ENCODE data around the gene MOB3A. TPM values are rescaled to one million over a fixed set of nuclear protein-coding genes. Genes with fewer than 3 reads are reported as not detected.

The MOB3A gene
- total and polyA plus RNA-seq, 2 experiments from 2014 or later: 15.7 to 25.1 TPM

GRCh38 chr19:2041433-2041682, 54.8 kb downstream of the MOB3A start:
- H3K4me3 ChIP-seq: no peak overlapping the region
- peak; percentile 9 for DNase-seq (ENCODE audit: low spot score)
- H3K9me3 ChIP-seq (ENCODE audit: low read depth): no peaks in the 10 kb centered on the region
- H3K4me1 ChIP-seq (ENCODE audit: insufficient read depth): peaks cover 16% of the 10 kb centered on the region
- no peaks in the 10 kb centered on the region for H3K36me3 ChIP-seq (replicated peaks; ENCODE audit: insufficient read depth, low read depth)
- H2AFZ ChIP-seq: no peak overlapping the region
- no peak for TF ChIP-seq EZH2phosphoT487 (IDR thresholded peaks at IDR 0.05; ENCODE audit: low read depth, severe bottlenecking, unreplicated experiment)
- TF ChIP-seq EZH2 (IDR thresholded peaks at IDR 0.05; ENCODE audit: borderline replicate concordance): no peak
- TF ChIP-seq CTCF (IDR thresholded peaks at IDR 0.05; ENCODE audit: poor library complexity): no peak
- peaks cover 16% of the 10 kb centered on the region for H3K79me2 ChIP-seq
- peak overlapping the region; percentile 89 for H3K27ac ChIP-seq
- H3K27me3 ChIP-seq: no peaks in the 10 kb centered on the region
- H3K9me2 ChIP-seq (replicated peaks; ENCODE audit: insufficient read depth): no peaks in the 10 kb centered on the region
- H3K4me2 ChIP-seq: peak overlapping the region; percentile 71
- peaks cover 20% of the 10 kb centered on the region for H4K20me1 ChIP-seq (ENCODE audit: insufficient read depth, poor library complexity, severe bottlenecking)
- WGBS (ENCODE audit: low lambda C conversion rate, missing lambda C conversion rate): 100% methylated on average over 4 of the region's 6 CpGs

GRCh38 chr19:2040647-2041432, 55.3 kb downstream of the MOB3A start:
- peak overlapping the region; percentile 89 for H3K27ac ChIP-seq
- no peaks in the 10 kb centered on the region for H3K27me3 ChIP-seq
- H3K36me3 ChIP-seq (replicated peaks; ENCODE audit: insufficient read depth, low read depth): no peaks in the 10 kb centered on the region
- no peak overlapping the region for H3K4me3 ChIP-seq
- peaks cover 15% of the 10 kb centered on the region for H4K20me1 ChIP-seq (ENCODE audit: insufficient read depth, poor library complexity, severe bottlenecking)
- 96% methylated on average over 26 of the region's 28 CpGs for WGBS (ENCODE audit: low lambda C conversion rate, missing lambda C conversion rate)
- H3K79me2 ChIP-seq: peaks cover 10% of the 10 kb centered on the region
- H3K4me1 ChIP-seq (ENCODE audit: insufficient read depth): peaks cover 16% of the 10 kb centered on the region
- TF ChIP-seq EZH2 (IDR thresholded peaks at IDR 0.05; ENCODE audit: borderline replicate concordance) (no peak), EZH2phosphoT487 (IDR thresholded peaks at IDR 0.05; ENCODE audit: low read depth, severe bottlenecking, unreplicated experiment) (no peak), CTCF (IDR thresholded peaks at IDR 0.05; ENCODE audit: poor library complexity) (no peak)
- no peak for DNase-seq (ENCODE audit: low spot score)
- H3K9me3 ChIP-seq (ENCODE audit: low read depth): no peaks in the 10 kb centered on the region
- no peak overlapping the region for H2AFZ ChIP-seq
- peak overlapping the region; percentile 71 for H3K4me2 ChIP-seq
- no peaks in the 10 kb centered on the region for H3K9me2 ChIP-seq (replicated peaks; ENCODE audit: insufficient read depth)

- Histone ChIP-seq H3K36me3 (replicated peaks; ENCODE audit: insufficient read depth, low read depth) (no peaks in the 10 kb centered on the region), H3K9me3 (ENCODE audit: low read depth) (no peaks in the 10 kb centered on the region), H3K4me3 (no peak overlapping the region), H3K4me1 (ENCODE audit: insufficient read depth) (peaks cover 16% of the 10 kb centered on the region), H2AFZ (no peak overlapping the region), H3K9me2 (replicated peaks; ENCODE audit: insufficient read depth) (no peaks in the 10 kb centered on the region), H3K79me2 (peaks cover 6% of the 10 kb centered on the region), H3K27ac (no peak overlapping the region), H3K27me3 (no peaks in the 10 kb centered on the region), H4K20me1 (ENCODE audit: insufficient read depth, poor library complexity, severe bottlenecking) (peaks cover 11% of the 10 kb centered on the region), H3K4me2 (no peak overlapping the region)
- WGBS (ENCODE audit: low lambda C conversion rate, missing lambda C conversion rate): 99% methylated on average over 11 of the region's 20 CpGs
- TF ChIP-seq EZH2phosphoT487 (IDR thresholded peaks at IDR 0.05; ENCODE audit: low read depth, severe bottlenecking, unreplicated experiment): no peak
- no peak for TF ChIP-seq EZH2 (IDR thresholded peaks at IDR 0.05; ENCODE audit: borderline replicate concordance)
- no peak for TF ChIP-seq CTCF (IDR thresholded peaks at IDR 0.05; ENCODE audit: poor library complexity)
- no peak for DNase-seq (ENCODE audit: low spot score)
These were observed 56.0 kb downstream of the MOB3A start for GRCh38 chr19:2039959-2040646.
